ENCODE results near the gene FLRT2. TPM values are rescaled to one million over a fixed set of nuclear protein-coding genes. Genes with fewer than 3 reads are reported as not detected.

FLRT2 gene
- total and polyA plus RNA-seq, 3 donors from 2014 or later: 20.1 to 134 (median 34.4) TPM

DNA sequence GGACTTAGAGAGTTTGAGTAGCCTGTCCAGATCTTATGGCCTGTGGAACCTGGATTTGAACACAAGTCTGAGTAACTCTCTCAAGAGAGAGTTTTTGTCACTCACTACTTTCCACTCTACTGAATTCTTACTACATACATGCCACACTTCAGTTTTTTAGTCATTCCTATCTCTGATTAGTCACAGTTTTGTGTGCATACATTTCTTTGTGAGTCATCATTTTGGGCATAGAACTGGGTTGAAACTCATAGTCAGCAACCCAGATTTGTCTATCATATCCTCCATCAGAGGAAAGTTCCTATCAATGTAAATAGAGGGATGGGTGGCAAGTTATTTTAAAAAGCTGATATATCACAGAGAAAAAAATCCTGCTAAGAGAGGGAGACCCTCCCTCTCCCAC, 42.9 kb downstream of the FLRT2 start:
- intact Hi-C loops (cut with DNase I; ENCODE audit: low total_unique reads): no loop called here
- peaks cover 10% of the 10 kb centered on the region for H3K4me1 ChIP-seq
- H3K4me3 ChIP-seq: no peak overlapping the region
- no peaks in the 10 kb centered on the region for H3K36me3 ChIP-seq (ENCODE audit: low read depth, missing control alignments)
- no peaks in the 10 kb centered on the region for H3K27me3 ChIP-seq
- no peaks in the 10 kb centered on the region for H3K9me3 ChIP-seq
- no peak for DNase-seq
- no peak overlapping the region for H3K27ac ChIP-seq
- no peak for TF ChIP-seq POLR2A (IDR thresholded peaks at IDR 0.05)
- TF ChIP-seq, protein P1, sequence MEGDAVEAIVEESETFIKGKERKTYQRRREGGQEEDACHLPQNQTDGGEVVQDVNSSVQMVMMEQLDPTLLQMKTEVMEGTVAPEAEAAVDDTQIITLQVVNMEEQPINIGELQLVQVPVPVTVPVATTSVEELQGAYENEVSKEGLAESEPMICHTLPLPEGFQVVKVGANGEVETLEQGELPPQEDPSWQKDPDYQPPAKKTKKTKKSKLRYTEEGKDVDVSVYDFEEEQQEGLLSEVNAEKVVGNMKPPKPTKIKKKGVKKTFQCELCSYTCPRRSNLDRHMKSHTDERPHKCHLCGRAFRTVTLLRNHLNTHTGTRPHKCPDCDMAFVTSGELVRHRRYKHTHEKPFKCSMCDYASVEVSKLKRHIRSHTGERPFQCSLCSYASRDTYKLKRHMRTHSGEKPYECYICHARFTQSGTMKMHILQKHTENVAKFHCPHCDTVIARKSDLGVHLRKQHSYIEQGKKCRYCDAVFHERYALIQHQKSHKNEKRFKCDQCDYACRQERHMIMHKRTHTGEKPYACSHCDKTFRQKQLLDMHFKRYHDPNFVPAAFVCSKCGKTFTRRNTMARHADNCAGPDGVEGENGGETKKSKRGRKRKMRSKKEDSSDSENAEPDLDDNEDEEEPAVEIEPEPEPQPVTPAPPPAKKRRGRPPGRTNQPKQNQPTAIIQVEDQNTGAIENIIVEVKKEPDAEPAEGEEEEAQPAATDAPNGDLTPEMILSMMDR (IDR thresholded peaks at IDR 0.05): no peak

DNA sequence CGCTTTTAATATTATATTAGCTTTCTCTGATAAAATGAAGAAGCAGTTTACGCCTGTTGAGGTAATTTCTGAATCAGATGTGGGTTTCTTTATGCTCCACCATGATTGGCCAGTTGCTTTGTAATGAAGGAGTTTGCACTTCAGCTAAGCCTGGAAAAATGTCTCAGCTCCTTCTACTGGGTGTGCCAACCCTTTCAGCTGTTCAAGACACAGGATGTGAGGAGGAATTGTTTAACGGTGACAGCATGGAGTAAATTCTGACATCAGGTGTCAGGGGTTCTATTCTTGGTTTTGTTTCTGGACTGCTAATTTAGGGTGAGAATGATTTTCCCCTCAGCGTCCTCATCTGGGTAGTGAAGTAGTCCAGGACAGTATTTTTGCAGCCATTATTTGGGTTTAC, 43.5 kb downstream of the FLRT2 start:
- peaks cover 10% of the 10 kb centered on the region for H3K4me1 ChIP-seq
- no peak overlapping the region for H3K27ac ChIP-seq
- H3K27me3 ChIP-seq: no peaks in the 10 kb centered on the region
- TF ChIP-seq POLR2A (IDR thresholded peaks at IDR 0.05): no peak
- TF ChIP-seq, protein P1 (IDR thresholded peaks at IDR 0.05): no peak
- intact Hi-C loops (cut with DNase I; ENCODE audit: low total_unique reads): no loop called here
- no peaks in the 10 kb centered on the region for H3K36me3 ChIP-seq (ENCODE audit: low read depth, missing control alignments)
- H3K4me3 ChIP-seq: no peak overlapping the region
- H3K9me3 ChIP-seq: no peaks in the 10 kb centered on the region
- DNase-seq: no peak
- 73 to 76% methylated on average over 4 of the region's 4 CpGs for WGBS, 2 donors

DNA sequence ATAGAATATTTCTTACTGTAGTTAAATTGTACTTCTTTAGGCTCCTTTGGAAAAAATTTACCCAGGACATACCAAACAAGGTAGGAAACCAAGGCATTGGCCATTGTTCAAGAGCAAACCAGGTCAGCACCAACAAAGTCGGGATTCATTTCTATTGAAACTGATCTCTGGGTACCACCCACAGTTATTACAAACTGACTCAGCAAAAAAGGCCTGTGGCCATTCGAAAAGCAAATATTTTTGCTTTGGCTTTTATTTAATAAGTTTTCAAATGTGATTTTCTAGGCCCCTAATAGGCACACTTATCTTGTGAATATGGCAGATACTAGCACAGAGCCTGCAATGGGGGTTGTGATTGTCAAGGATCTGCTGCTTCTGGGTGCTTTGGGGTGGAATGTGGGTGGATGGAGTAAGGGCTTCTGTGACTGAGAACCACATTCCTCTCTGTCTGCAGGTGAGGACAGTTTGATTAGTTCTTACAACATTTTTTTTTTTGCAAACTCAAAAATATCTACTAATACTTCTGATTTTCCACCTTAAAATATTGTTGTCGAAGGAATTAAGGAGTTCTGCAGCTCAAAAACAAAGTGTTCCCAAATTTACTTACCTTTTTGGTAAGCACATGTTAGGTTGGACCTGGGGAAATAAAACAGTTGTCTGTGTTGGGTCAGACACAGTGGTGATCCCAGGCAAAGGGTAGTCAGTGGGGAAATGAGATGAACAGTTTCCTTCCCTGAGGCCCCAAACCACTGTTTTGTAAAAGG, 45.1 kb downstream of the FLRT2 start:
- peaks cover 10% of the 10 kb centered on the region for H3K4me1 ChIP-seq
- H3K36me3 ChIP-seq (ENCODE audit: low read depth, missing control alignments): no peaks in the 10 kb centered on the region
- intact Hi-C loops (cut with DNase I; ENCODE audit: low total_unique reads): no loop called here
- H3K27me3 ChIP-seq: no peaks in the 10 kb centered on the region
- WGBS, 2 donors: 64 to 71% methylated on average over 3 of the region's 3 CpGs
- TF ChIP-seq, protein P1 (IDR thresholded peaks at IDR 0.05): no peak
- TF ChIP-seq POLR2A (IDR thresholded peaks at IDR 0.05): no peak
- H3K4me3 ChIP-seq: no peak overlapping the region
- H3K27ac ChIP-seq: no peak overlapping the region
- DNase-seq: no peak
- H3K9me3 ChIP-seq: no peaks in the 10 kb centered on the region

DNA sequence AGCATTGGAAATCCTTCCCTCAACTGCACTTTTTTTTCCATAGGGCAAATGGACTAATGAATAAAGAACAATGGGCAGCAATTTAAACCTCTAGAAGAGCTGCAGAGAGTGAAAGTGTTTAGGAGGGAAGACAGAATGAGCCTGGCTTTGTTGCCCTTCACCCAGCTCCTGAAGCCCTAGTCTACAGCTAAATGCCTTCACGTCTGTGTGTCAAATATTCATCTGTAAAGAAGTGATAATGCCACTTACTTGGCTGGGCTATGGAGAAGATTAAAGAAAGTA, 45.6 kb downstream of the FLRT2 start:
- no peak overlapping the region for H3K4me3 ChIP-seq
- intact Hi-C loops (cut with DNase I; ENCODE audit: low total_unique reads): no loop called here
- no peak for DNase-seq
- peaks cover 10% of the 10 kb centered on the region for H3K4me1 ChIP-seq
- TF ChIP-seq POLR2A (IDR thresholded peaks at IDR 0.05): no peak
- TF ChIP-seq, protein P1 (IDR thresholded peaks at IDR 0.05): no peak
- H3K36me3 ChIP-seq (ENCODE audit: low read depth, missing control alignments): no peaks in the 10 kb centered on the region
- 57 to 73% methylated on average over 1 of the region's 1 CpG for WGBS, 2 donors
- no peaks in the 10 kb centered on the region for H3K27me3 ChIP-seq
- H3K27ac ChIP-seq: peak overlapping the region in 1 of 2 donors; percentile 45
- no peaks in the 10 kb centered on the region for H3K9me3 ChIP-seq

GRCh38 chr14:85576218-85576617, 46.3 kb downstream of the FLRT2 start:
- Histone ChIP-seq H3K27ac (no peak overlapping the region), H3K4me3 (no peak overlapping the region), H3K36me3 (ENCODE audit: low read depth, missing control alignments) (no peaks in the 10 kb centered on the region), H3K27me3 (no peaks in the 10 kb centered on the region), H3K9me3 (no peaks in the 10 kb centered on the region), H3K4me1 (peaks cover 10% of the 10 kb centered on the region)
- DNase-seq: no peak
- no peak for TF ChIP-seq POLR2A (IDR thresholded peaks at IDR 0.05)
- TF ChIP-seq, protein P1 (IDR thresholded peaks at IDR 0.05): no peak
- intact Hi-C loops (cut with DNase I; ENCODE audit: low total_unique reads): no loop called here
- 55 to 57% methylated on average over 3 of the region's 3 CpGs for WGBS, 2 donors
